Gastrocnemius medialis (tissue), 4 donors: ENCODE data around the gene CADM2.

Experiments used
- CTCF ChIP-seq, 5 experiments: fragments of 450-650 bp in 3 of 5; fragments of 200-600 bp in 2 of 5; sonication (generic) in 2 of 5; IDR thresholded peaks in 4 of 5; conservative IDR thresholded peaks in 1 of 5; 1 replicate in 4 of 5; 2 replicates in 1 of 5; pipeline ENCODE4 v1.5.1; 2016 to 2019; ENCODE audit warnings: antibody characterized with exemption in 5 of 5, mild to moderate bottlenecking in 3 of 5, moderate library complexity in 3 of 5
- POLR2A ChIP-seq, 2 donors: fragments of 450-650 bp; IDR thresholded peaks; one replicate each; pipeline ENCODE4 v1.6.1; 2017; ENCODE audit warnings: antibody characterized with exemption in 2 of 2, mild to moderate bottlenecking in 2 of 2, moderate library complexity in 2 of 2

- no peak for TF ChIP-seq CTCF (IDR thresholded peaks at IDR 0.05 in 4 of 5, conservative IDR thresholded peaks at IDR 0.05 in 1 of 5)
- TF ChIP-seq POLR2A (IDR thresholded peaks at IDR 0.05), result no peak
Measured at GRCh38 chr3:85426121-85426520, 467.3 kb downstream of the CADM2 start.
